Measurements from ENCODE around the gene PAK4. TPM values are rescaled to one million over a fixed set of nuclear protein-coding genes. Genes with fewer than 3 reads are reported as not detected.

PAK4 gene
- total and polyA plus RNA-seq, 10 of the 15 experiments (the other 5 are each of a cell fraction or from before 2014, with no cell fraction given) = 0.08 to 19.3 (median 5.9) TPM

DNA sequence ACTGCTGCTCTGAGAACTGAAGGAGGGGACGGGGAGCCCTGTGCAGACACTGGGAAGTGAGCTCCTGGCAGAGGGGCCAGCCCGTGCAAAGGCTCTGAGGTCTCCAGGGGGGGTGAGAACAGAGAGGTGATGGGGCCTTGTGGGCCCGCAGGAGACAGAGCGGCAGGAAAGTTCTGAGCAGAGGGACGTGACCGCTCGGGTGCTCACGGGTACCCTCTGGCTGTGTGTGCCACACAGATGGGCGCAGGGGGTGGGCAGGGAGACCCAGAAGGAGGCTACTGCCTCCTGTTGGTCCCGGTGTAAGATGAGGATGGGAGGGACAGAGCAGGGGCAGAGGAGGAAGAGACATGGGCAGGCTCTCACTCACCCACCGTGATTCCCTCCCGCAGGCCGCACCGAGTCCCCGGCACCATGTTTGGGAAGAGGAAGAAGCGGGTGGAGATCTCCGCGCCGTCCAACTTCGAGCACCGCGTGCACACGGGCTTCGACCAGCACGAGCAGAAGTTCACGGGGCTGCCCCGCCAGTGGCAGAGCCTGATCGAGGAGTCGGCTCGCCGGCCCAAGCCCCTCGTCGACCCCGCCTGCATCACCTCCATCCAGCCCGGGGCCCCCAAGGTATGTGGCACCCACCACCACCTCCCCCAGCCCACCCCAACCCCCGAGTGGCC, 43.7 kb downstream of the PAK4 start:
- DNase-seq (ENCODE audit: low read depth, low spot score) (no peak), FAIRE-seq (no peak), ATAC-seq (no peak)
- ChIA-PET RAD21 (ENCODE audit: unreplicated experiment) (no interaction called here), POLR2A (no interaction called here), CTCF (no interaction called here), SMC1A (ENCODE audit: uncharacterized antibody, unreplicated experiment) (no interaction called here)
- Histone ChIP-seq H3K9ac (ENCODE audit: control insufficient read depth, insufficient read depth, low read length) (no peak overlapping the region), H3K79me2 (ENCODE audit: control insufficient read depth, insufficient read depth, low read length) (no peaks in the 10 kb centered on the region), H2AFZ (ENCODE audit: control insufficient read depth, low read depth, low read length) (no peak overlapping the region), H3K4me1 (ENCODE audit: control insufficient read depth, insufficient read depth, low read length) (no peaks in the 10 kb centered on the region), H3K4me2 (ENCODE audit: control insufficient read depth, insufficient read depth) (no peak overlapping the region), H4K20me1 (ENCODE audit: control insufficient read depth, insufficient read depth) (no peaks in the 10 kb centered on the region), H3K27me3 (replicated peaks in 1 of 2; ENCODE audit: control insufficient read depth in 2 of 2, insufficient read depth in 2 of 2, low read length in 1 of 2) (no peaks in the 10 kb centered on the region), H3K27ac (ENCODE audit: control insufficient read depth, insufficient read depth) (no peak overlapping the region), H3K9me3 (replicated peaks; ENCODE audit: control insufficient read depth, insufficient read depth, low read length) (no peaks in the 10 kb centered on the region), H3K4me3 (no peak overlapping the region), H3K36me3 (ENCODE audit: control insufficient read depth in 2 of 2, insufficient read depth in 2 of 2, low read length in 1 of 2) (peaks cover 0 to 20% of the 10 kb centered on the region in 2 experiments; a peak in 2 of 4 replicates)
- intact Hi-C loops (cut with micrococcal nuclease; ENCODE audit: unreplicated experiment) = no loop called here
- BruUV-seq (replicated peaks) = no TSS peak
- in situ Hi-C loops (cut with MboI) = no loop called here
- WGBS (ENCODE audit: insufficient coverage, insufficient replicate concordance, low lambda C conversion rate, missing lambda C conversion rate) = 93% methylated on average over 20 of the region's 36 CpGs
- TF ChIP-seq, protein P1, sequence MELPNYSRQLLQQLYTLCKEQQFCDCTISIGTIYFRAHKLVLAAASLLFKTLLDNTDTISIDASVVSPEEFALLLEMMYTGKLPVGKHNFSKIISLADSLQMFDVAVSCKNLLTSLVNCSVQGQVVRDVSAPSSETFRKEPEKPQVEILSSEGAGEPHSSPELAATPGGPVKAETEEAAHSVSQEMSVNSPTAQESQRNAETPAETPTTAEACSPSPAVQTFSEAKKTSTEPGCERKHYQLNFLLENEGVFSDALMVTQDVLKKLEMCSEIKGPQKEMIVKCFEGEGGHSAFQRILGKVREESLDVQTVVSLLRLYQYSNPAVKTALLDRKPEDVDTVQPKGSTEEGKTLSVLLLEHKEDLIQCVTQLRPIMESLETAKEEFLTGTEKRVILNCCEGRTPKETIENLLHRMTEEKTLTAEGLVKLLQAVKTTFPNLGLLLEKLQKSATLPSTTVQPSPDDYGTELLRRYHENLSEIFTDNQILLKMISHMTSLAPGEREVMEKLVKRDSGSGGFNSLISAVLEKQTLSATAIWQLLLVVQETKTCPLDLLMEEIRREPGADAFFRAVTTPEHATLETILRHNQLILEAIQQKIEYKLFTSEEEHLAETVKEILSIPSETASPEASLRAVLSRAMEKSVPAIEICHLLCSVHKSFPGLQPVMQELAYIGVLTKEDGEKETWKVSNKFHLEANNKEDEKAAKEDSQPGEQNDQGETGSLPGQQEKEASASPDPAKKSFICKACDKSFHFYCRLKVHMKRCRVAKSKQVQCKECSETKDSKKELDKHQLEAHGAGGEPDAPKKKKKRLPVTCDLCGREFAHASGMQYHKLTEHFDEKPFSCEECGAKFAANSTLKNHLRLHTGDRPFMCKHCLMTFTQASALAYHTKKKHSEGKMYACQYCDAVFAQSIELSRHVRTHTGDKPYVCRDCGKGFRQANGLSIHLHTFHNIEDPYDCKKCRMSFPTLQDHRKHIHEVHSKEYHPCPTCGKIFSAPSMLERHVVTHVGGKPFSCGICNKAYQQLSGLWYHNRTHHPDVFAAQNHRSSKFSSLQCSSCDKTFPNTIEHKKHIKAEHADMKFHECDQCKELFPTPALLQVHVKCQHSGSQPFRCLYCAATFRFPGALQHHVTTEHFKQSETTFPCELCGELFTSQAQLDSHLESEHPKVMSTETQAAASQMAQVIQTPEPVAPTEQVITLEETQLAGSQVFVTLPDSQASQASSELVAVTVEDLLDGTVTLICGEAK (IDR thresholded peaks at IDR 0.05; ENCODE audit: borderline replicate concordance) = no peak
- TF ChIP-seq MEF2A (IDR thresholded peaks at IDR 0.05; ENCODE audit: insufficient read depth, low read depth, low read length) (no peak), WRNIP1 (IDR thresholded peaks at IDR 0.05; ENCODE audit: borderline replicate concordance, low read depth, low read length) (no peak), TCF12 (IDR thresholded peaks at IDR 0.05; ENCODE audit: low read depth, low read length) (no peak), JUNB (IDR thresholded peaks at IDR 0.05) (no peak), HCFC1 (IDR thresholded peaks at IDR 0.05; ENCODE audit: low read length) (no peak), IKZF2 (IDR thresholded peaks at IDR 0.05) (no peak), NRF1 (conservative IDR thresholded peaks at IDR 0.05; ENCODE audit: low read depth, low read length) (no peak), RB1 (IDR thresholded peaks at IDR 0.05; ENCODE audit: borderline replicate concordance) (no peak), RAD51 (IDR thresholded peaks at IDR 0.05) (no peak), CHD2 (IDR thresholded peaks at IDR 0.05; ENCODE audit: borderline replicate concordance, low read depth, low read length) (no peak), SREBF2 (IDR thresholded peaks at IDR 0.05; ENCODE audit: low read length) (no peak), BACH1 (IDR thresholded peaks at IDR 0.05; ENCODE audit: borderline replicate concordance) (no peak)
- TF ChIP-seq, protein P2, sequence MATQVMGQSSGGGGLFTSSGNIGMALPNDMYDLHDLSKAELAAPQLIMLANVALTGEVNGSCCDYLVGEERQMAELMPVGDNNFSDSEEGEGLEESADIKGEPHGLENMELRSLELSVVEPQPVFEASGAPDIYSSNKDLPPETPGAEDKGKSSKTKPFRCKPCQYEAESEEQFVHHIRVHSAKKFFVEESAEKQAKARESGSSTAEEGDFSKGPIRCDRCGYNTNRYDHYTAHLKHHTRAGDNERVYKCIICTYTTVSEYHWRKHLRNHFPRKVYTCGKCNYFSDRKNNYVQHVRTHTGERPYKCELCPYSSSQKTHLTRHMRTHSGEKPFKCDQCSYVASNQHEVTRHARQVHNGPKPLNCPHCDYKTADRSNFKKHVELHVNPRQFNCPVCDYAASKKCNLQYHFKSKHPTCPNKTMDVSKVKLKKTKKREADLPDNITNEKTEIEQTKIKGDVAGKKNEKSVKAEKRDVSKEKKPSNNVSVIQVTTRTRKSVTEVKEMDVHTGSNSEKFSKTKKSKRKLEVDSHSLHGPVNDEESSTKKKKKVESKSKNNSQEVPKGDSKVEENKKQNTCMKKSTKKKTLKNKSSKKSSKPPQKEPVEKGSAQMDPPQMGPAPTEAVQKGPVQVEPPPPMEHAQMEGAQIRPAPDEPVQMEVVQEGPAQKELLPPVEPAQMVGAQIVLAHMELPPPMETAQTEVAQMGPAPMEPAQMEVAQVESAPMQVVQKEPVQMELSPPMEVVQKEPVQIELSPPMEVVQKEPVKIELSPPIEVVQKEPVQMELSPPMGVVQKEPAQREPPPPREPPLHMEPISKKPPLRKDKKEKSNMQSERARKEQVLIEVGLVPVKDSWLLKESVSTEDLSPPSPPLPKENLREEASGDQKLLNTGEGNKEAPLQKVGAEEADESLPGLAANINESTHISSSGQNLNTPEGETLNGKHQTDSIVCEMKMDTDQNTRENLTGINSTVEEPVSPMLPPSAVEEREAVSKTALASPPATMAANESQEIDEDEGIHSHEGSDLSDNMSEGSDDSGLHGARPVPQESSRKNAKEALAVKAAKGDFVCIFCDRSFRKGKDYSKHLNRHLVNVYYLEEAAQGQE (IDR thresholded peaks at IDR 0.05; ENCODE audit: low read depth, low read length) = no peak
- TF ChIP-seq, protein P3, sequence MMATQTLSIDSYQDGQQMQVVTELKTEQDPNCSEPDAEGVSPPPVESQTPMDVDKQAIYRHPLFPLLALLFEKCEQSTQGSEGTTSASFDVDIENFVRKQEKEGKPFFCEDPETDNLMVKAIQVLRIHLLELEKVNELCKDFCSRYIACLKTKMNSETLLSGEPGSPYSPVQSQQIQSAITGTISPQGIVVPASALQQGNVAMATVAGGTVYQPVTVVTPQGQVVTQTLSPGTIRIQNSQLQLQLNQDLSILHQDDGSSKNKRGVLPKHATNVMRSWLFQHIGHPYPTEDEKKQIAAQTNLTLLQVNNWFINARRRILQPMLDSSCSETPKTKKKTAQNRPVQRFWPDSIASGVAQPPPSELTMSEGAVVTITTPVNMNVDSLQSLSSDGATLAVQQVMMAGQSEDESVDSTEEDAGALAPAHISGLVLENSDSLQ (IDR thresholded peaks at IDR 0.05) = no peak
